ENCODE data around the gene ACTR6.

DNA sequence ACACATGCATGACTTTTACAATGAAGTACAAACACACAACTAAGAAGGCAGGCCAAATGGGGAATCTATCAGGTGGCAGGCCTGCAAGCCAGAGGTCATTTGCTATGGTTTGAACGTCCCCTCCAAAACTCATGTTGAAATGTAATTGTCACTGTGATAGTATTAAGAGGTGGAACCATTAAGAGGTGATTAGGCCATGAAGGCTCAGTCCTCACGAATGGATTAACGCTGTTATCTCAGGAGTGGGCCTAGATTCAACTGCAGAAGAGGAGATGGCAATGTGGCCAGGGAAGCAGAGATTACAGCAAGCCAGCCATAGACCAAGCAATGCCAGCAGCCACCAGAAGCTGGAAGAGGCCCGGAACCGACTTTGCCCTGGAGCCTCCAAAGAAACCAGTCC is 13.5 kb upstream of the ACTR6 start:
- TF ChIP-seq, protein P1, sequence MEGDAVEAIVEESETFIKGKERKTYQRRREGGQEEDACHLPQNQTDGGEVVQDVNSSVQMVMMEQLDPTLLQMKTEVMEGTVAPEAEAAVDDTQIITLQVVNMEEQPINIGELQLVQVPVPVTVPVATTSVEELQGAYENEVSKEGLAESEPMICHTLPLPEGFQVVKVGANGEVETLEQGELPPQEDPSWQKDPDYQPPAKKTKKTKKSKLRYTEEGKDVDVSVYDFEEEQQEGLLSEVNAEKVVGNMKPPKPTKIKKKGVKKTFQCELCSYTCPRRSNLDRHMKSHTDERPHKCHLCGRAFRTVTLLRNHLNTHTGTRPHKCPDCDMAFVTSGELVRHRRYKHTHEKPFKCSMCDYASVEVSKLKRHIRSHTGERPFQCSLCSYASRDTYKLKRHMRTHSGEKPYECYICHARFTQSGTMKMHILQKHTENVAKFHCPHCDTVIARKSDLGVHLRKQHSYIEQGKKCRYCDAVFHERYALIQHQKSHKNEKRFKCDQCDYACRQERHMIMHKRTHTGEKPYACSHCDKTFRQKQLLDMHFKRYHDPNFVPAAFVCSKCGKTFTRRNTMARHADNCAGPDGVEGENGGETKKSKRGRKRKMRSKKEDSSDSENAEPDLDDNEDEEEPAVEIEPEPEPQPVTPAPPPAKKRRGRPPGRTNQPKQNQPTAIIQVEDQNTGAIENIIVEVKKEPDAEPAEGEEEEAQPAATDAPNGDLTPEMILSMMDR (IDR thresholded peaks at IDR 0.05): no peak
- TF ChIP-seq POLR2A (IDR thresholded peaks at IDR 0.05): no peak
- TF ChIP-seq EP300 (IDR thresholded peaks at IDR 0.05): no peak
